GM18867 (cell line): ENCODE data around the gene MCCD1.

Experiments used
- ATAC-seq: cut with Tn5 transposase; IDR thresholded peaks from one replicate; pipeline ENCODE4 v1.9.1; 2021; ENCODE audit warnings: mild to moderate bottlenecking, moderate library complexity; ENCODE audit not compliant: unreplicated experiment

Gene MCCD1

GRCh38 chr6:31568537-31568961 is 39.8 kb downstream of the MCCD1 start:
- peak; percentile 71 for ATAC-seq

- ATAC-seq: no peak
Observed at GRCh38 chr6:31569861-31570536, 41.2 kb downstream of the MCCD1 start.

- ATAC-seq: peak; percentile 37
Observed at GRCh38 chr6:31572041-31572911, 43.5 kb downstream of the MCCD1 start, which contains the start of gene LTA. LTA (plus strand) TSS chr6:31572289; CDS start chr6:31572743, 454 bp downstream.

- no peak for ATAC-seq
Observed at GRCh38 chr6:31573239-31574105, 44.7 kb downstream of the MCCD1 start.

- no peak for ATAC-seq
Observed at GRCh38 chr6:31574106-31575061, 45.6 kb downstream of the MCCD1 start.

- no peak for ATAC-seq
Observed at GRCh38 chr6:31575335-31575901, 46.7 kb downstream of the MCCD1 start, which contains the start of gene TNF. TNF (plus strand) TSS chr6:31575565; CDS start chr6:31575742, 177 bp downstream.

- ATAC-seq: no peak
Observed at GRCh38 chr6:31575952-31576685, 47.4 kb downstream of the MCCD1 start.

GRCh38 chr6:31576897-31577578 is 48.3 kb downstream of the MCCD1 start:
- ATAC-seq: no peak

GRCh38 chr6:31577579-31577966 is 48.8 kb downstream of the MCCD1 start:
- ATAC-seq: no peak

GRCh38 chr6:31578184-31579118 is 49.7 kb downstream of the MCCD1 start:
- ATAC-seq: no peak

GRCh38 chr6:31579119-31579505 is 50.4 kb downstream of the MCCD1 start:
- ATAC-seq: no peak
